Bronchial epithelial cell (primary cell): Measurements from ENCODE around the gene HOXD8. TPM values are rescaled to one million over a fixed set of nuclear protein-coding genes. Genes with fewer than 3 reads are reported as not detected.

Experiments used
- DNase-seq: peaks from one replicate; pipeline ENCODE4 v3.0.0-alpha.2; 2010; ENCODE audit warnings: low read depth
- FAIRE-seq: peaks from 2 replicates; lab custom pipeline; 2011; peaks lifted over from hg19 to GRCh38; lab: Jason Lieb, UNC
- H3K27me3 ChIP-seq: 2 replicates; pipeline ENCODE4 v1.5.1; 2011; ENCODE audit warnings: low read length; ENCODE audit not compliant: control insufficient read depth, insufficient read depth
- H3K36me3 ChIP-seq: 2 replicates; pipeline ENCODE4 v1.5.1; 2011; ENCODE audit warnings: low read length; ENCODE audit not compliant: control insufficient read depth, insufficient read depth
- H3K4me3 ChIP-seq: 2 replicates; pipeline ENCODE4 v1.5.1; 2011; ENCODE audit warnings: mild to moderate bottlenecking, low read depth, low read length, control low read depth
- CTCF ChIP-seq: IDR thresholded peaks from 2 replicates; pipeline ENCODE4 v1.5.1; 2011; ENCODE audit warnings: mild to moderate bottlenecking, moderate library complexity, low read length, control low read depth, inconsistent platforms; ENCODE audit not compliant: insufficient read depth, severe bottlenecking
- total RNA-seq: library from RNA; depleted of rRNA; stranded (reverse); fragments of >200 nt; gene quantifications from 2 replicates; pipeline ENCODE4 v1.2.1, GENCODE V29; 2014

Gene HOXD8
- total RNA-seq, 1 donor from 2014 or later = not detected

GRCh38 chr2:176089843-176090395 lies 39.6 kb upstream of the HOXD8 start:
- TF ChIP-seq CTCF = no peak
- FAIRE-seq = no peak

GRCh38 chr2:176090862-176091261 lies 38.6 kb upstream of the HOXD8 start:
- no peak for TF ChIP-seq CTCF
- Histone ChIP-seq H3K36me3 (no peaks in the 10 kb centered on the region), H3K4me3 (no peak overlapping the region), H3K27me3 (peaks cover 72% of the 10 kb centered on the region)
- FAIRE-seq (no peak), DNase-seq (no peak)

More at GRCh38 chr2:176089843-176090395, 39.6 kb upstream of the HOXD8 start:
- DNase-seq = no peak
- peaks cover 79% of the 10 kb centered on the region for H3K27me3 ChIP-seq
- no peak overlapping the region for H3K4me3 ChIP-seq
- H3K36me3 ChIP-seq = no peaks in the 10 kb centered on the region

GRCh38 chr2:176091329-176092258 lies 37.9 kb upstream of the HOXD8 start:
- DNase-seq (no peak), FAIRE-seq (no peak)
- TF ChIP-seq CTCF = no peak
- no peak overlapping the region for H3K4me3 ChIP-seq
- peaks cover 68% of the 10 kb centered on the region for H3K27me3 ChIP-seq
- no peaks in the 10 kb centered on the region for H3K36me3 ChIP-seq

- FAIRE-seq (no peak), DNase-seq (no peak)
- H3K4me3 ChIP-seq = no peak within 1 kb of the TSS
- peaks cover 72% of the 10 kb centered on the region for H3K27me3 ChIP-seq
- TF ChIP-seq CTCF = no peak
- no peaks in the 10 kb centered on the region for H3K36me3 ChIP-seq
Measured at GRCh38 chr2:176092270-176093144, 37.0 kb upstream of the HOXD8 start, which contains the start of gene HOXD13. HOXD13 (plus strand) TSS chr2:176092721; CDS start chr2:176092891, 170 bp downstream.

GRCh38 chr2:176093145-176093897 lies 36.2 kb upstream of the HOXD8 start:
- FAIRE-seq (no peak), DNase-seq (no peak)
- Histone ChIP-seq H3K36me3 (no peaks in the 10 kb centered on the region), H3K4me3 (no peak overlapping the region), H3K27me3 (peaks cover 72% of the 10 kb centered on the region)
- TF ChIP-seq CTCF = no peak
